Natural killer cell (primary cell): ENCODE data around the gene STAC2. TPM values are rescaled to one million over a fixed set of nuclear protein-coding genes. Genes with fewer than 3 reads are reported as not detected.

Experiments
- ATAC-seq, 3 donors: fragments of 150-1000 bp in 2 of 3; fragments of 200-7000 bp in 1 of 3; cut with Tn5 transposase; 1 replicate in 1 of 3; 2 replicates in 2 of 3; pipeline ENCODE4 v1.10.0; 2021; ENCODE audit warnings: mild to moderate bottlenecking in 2 of 3, moderate library complexity in 2 of 3
- DNase-seq, 2 donors: peaks; one replicate each; pipeline versions ENCODE4 v3.0.0 to v3.0.0-alpha.2; 2013 to 2021; ENCODE audit warnings: mixed read lengths in 1 of 2
- H3K27ac ChIP-seq: one replicate; pipeline ENCODE4 v1.5.1; 2013; ENCODE audit warnings: mild to moderate bottlenecking, low read length
- H3K27me3 ChIP-seq: one replicate; pipeline ENCODE4 v1.6.1; 2013; ENCODE audit warnings: low read length; ENCODE audit not compliant: control insufficient read depth, insufficient read depth
- H3K36me3 ChIP-seq: one replicate; pipeline ENCODE4 v1.6.1; 2013; ENCODE audit warnings: low read length; ENCODE audit not compliant: control insufficient read depth, insufficient read depth
- H3K4me1 ChIP-seq: one replicate; pipeline ENCODE4 v1.6.1; 2013; ENCODE audit warnings: low read length; ENCODE audit not compliant: control insufficient read depth, insufficient read depth
- H3K4me3 ChIP-seq: one replicate; pipeline ENCODE4 v1.5.1; 2013; ENCODE audit warnings: low read length
- H3K9me3 ChIP-seq: one replicate; pipeline ENCODE4 v1.6.1; 2013; ENCODE audit warnings: low read length; ENCODE audit not compliant: control insufficient read depth, insufficient read depth
- H3K27ac Mint-ChIP-seq, 2 donors: one replicate each; pipeline ENCODE4 v1.8.0; 2022; ENCODE audit warnings: mild to moderate bottlenecking in 2 of 2, mixed read lengths in 2 of 2, moderate library complexity in 1 of 2
- H3K27me3 Mint-ChIP-seq, 2 donors: one replicate each; pipeline ENCODE4 v1.8.0; 2022; ENCODE audit warnings: low read depth in 2 of 2, mixed read lengths in 2 of 2
- H3K36me3 Mint-ChIP-seq: one replicate; pipeline ENCODE4 v1.8.0; 2022; ENCODE audit warnings: mixed read lengths
- H3K4me1 Mint-ChIP-seq, 2 donors: one replicate each; pipeline ENCODE4 v1.8.0; 2022; ENCODE audit warnings: mixed read lengths in 2 of 2
- H3K4me3 Mint-ChIP-seq: one replicate; pipeline ENCODE4 v1.8.0; 2022; ENCODE audit warnings: mild to moderate bottlenecking, moderate library complexity, mixed read lengths
- H3K9me3 Mint-ChIP-seq, 2 donors: one replicate each; pipeline ENCODE4 v1.8.0; 2022; ENCODE audit warnings: mixed read lengths in 2 of 2
- WGBS: methylation state at CpG from one replicate; pipeline ENCODE4 v1.1.7; 2013; ENCODE audit warnings: missing lambda C conversion rate; ENCODE audit not compliant: insufficient coverage; 5-methylcytosine and 5-hydroxymethylcytosine counted together
- intact Hi-C: fragments of 100-400 bp; cut with micrococcal nuclease; formaldehyde crosslinking; loops from one replicate; pipeline ENCODE4 v1.14.2; 2022
- total RNA-seq, 4 donors: library from RNA; stranded (reverse); fragments of 120-200 nt in 1 of 4; gene quantifications; one replicate each; pipeline versions ENCODE4 v1.2.3 to v1.2.4, GENCODE V29; 2013 to 2022
- TF ChIP-seq, protein P1 (sequence below): fragments of 200-600 bp; IDR thresholded peaks from one replicate; pipeline ENCODE4 v1.8.0; 2022; ENCODE audit warnings: antibody characterized with exemption

Gene STAC2
- total RNA-seq, 3 donors from 2014 or later (not counting 1 experiment from before 2014, with no cell fraction given), result not detected

DNA sequence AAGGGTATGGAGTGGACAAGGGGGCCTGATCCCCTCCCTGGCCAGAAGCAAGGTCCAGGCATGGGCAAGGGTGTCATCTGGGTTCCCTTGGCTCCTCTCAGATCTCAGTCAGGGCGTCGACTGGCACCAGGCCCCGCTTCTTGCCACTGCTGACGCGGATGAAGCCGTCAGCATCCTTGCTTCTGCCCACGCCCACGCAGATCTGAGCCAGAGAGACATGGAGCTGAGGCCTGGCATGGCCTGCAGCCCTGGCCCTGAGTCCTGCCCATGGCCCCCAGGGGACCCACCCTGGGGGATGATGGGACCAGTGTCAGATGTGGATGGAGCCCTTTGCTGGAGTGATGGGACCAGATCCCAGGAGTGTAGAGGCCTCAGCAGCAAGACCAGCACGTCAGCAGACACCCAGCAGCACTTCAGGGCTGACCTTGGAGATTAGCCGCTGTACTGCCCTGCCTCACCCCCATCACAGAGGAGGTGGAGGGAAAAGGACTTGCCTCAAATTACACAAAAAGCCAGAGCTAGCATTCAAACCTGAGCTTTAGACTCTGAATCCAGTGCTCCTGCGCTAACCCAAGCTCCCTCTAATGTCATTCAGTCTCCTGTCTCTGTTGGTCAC, 13.4 kb downstream of the STAC2 start:
- ATAC-seq (no peak), DNase-seq (no peak)
- Histone ChIP-seq H3K4me1 (peaks cover 29% of the 10 kb centered on the region), H3K27me3 (peaks cover 10% of the 10 kb centered on the region), H3K9me3 (no peaks in the 10 kb centered on the region), H3K36me3 (no peaks in the 10 kb centered on the region), H3K4me3 (no peak overlapping the region), H3K27ac (no peak overlapping the region)
- H3K27me3 Mint-ChIP-seq, result peaks cover 14 to 28% of the 10 kb centered on the region in 2 donors
- no peaks in the 10 kb centered on the region for H3K9me3 Mint-ChIP-seq
- no peaks in the 10 kb centered on the region for H3K36me3 Mint-ChIP-seq
- WGBS, result 91% methylated on average over 9 of the region's 11 CpGs
- no peak overlapping the region for H3K4me3 Mint-ChIP-seq
- H3K27ac Mint-ChIP-seq, result no peak overlapping the region
- intact Hi-C loops, result no loop called here
- TF ChIP-seq, protein P1, sequence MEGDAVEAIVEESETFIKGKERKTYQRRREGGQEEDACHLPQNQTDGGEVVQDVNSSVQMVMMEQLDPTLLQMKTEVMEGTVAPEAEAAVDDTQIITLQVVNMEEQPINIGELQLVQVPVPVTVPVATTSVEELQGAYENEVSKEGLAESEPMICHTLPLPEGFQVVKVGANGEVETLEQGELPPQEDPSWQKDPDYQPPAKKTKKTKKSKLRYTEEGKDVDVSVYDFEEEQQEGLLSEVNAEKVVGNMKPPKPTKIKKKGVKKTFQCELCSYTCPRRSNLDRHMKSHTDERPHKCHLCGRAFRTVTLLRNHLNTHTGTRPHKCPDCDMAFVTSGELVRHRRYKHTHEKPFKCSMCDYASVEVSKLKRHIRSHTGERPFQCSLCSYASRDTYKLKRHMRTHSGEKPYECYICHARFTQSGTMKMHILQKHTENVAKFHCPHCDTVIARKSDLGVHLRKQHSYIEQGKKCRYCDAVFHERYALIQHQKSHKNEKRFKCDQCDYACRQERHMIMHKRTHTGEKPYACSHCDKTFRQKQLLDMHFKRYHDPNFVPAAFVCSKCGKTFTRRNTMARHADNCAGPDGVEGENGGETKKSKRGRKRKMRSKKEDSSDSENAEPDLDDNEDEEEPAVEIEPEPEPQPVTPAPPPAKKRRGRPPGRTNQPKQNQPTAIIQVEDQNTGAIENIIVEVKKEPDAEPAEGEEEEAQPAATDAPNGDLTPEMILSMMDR, result no peak
- H3K4me1 Mint-ChIP-seq, result peaks cover 0 to 14% of the 10 kb centered on the region in 2 donors

DNA sequence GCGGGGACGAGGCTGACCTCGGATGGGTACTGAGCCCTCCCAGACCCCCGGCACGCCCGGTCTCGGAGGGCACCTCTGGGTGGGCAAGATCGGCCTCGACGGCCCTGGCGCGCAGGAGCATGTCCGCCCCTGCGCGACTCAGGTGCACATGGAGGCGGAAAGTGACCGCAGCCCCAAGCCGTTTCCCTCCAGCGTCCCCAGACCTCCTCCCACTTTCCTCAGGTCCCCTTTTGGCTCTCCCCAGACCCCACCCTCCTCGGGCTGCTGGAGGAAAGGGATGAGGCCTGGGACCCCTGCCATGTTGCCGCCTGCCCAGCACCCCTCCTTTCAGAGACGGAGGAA, 15.7 kb downstream of the STAC2 start:
- H3K27me3 ChIP-seq, result peaks cover 10% of the 10 kb centered on the region
- H3K9me3 ChIP-seq, result no peaks in the 10 kb centered on the region
- WGBS, result 8% methylated on average over 22 of the region's 22 CpGs
- peak in 1 of 3 donors; percentile 3 for ATAC-seq
- Mint-ChIP-seq H3K27me3 (peaks cover 0 to 15% of the 10 kb centered on the region in 2 donors), H3K36me3 (no peaks in the 10 kb centered on the region), H3K4me3 (no peak overlapping the region), H3K4me1 (peaks cover 0 to 14% of the 10 kb centered on the region in 2 donors), H3K27ac (peak overlapping the region in 1 of 2 donors; percentile 86), H3K9me3 (no peaks in the 10 kb centered on the region)
- peaks cover 29% of the 10 kb centered on the region for H3K4me1 ChIP-seq
- TF ChIP-seq, protein P1, result no peak
- H3K36me3 ChIP-seq, result peaks cover 2% of the 10 kb centered on the region
- no peak for DNase-seq
- intact Hi-C loops, result no loop called here
- no peak overlapping the region for H3K27ac ChIP-seq
- peak overlapping the region; percentile 24 for H3K4me3 ChIP-seq

DNA sequence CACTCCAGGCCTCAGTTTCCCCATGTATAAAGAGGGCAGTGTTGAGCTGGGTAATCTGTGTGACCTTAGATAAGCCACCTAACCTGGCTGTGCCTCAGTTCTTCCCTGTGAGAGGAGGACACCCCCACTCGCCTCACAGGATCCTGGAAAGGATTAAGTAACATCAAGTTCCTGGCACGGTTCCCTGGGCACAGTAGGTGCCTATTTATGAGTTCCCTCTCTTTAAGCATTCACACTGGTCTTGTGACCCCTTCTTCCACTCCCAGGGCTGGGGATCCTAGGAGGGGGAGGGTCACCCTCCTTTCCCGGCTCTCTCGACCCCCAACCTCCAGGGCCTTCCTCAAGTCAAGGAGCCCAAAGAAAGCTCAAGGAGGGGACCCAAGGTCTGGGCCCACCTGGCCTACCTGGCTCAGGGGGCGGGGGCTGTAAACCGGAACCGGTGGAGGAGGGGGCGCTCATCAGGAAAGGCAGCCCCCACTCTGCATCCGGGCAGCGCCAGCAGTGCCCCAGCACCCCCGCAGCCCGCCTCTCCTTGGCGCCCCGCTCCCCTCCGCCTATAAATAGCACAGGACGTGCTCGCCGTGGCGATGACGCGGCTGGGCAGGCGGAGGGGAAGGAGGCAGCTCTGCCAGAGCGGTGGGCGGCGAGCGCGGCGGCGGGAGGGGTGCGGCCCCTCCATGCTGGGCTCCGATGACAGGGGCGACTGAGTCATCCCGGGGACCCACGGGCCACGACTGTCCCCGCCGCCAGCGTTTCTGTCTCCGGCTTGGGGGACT, 16.2 kb downstream of the STAC2 start:
- intact Hi-C loops, result no loop called here
- Mint-ChIP-seq H3K4me3 (peak overlapping the region; percentile 25), H3K27me3 (peaks cover 0 to 15% of the 10 kb centered on the region in 2 donors), H3K36me3 (no peaks in the 10 kb centered on the region), H3K4me1 (peaks cover 0 to 14% of the 10 kb centered on the region in 2 donors), H3K9me3 (no peaks in the 10 kb centered on the region), H3K27ac (peak overlapping the region in 1 of 2 donors; percentile 86)
- TF ChIP-seq, protein P1, result no peak
- Histone ChIP-seq H3K9me3 (no peaks in the 10 kb centered on the region), H3K4me3 (peak overlapping the region; percentile 24), H3K27me3 (peaks cover 10% of the 10 kb centered on the region), H3K36me3 (peaks cover 8% of the 10 kb centered on the region), H3K4me1 (peaks cover 29% of the 10 kb centered on the region), H3K27ac (no peak overlapping the region)
- WGBS, result 3% methylated on average over 39 of the region's 39 CpGs
- ATAC-seq (peak; percentile 74 to 93 (median 81)), DNase-seq (peak; percentile 69 to 79)
